ENCODE data around the gene STEAP1B.

The STEAP1B gene

GRCh38 chr7:22460363-22460988 is 39.5 kb downstream of the STEAP1B start:
- Histone ChIP-seq H2AFZ (no peak overlapping the region), H3K27ac (no peak overlapping the region), H3K4me2 (ENCODE audit: low read length) (no peak overlapping the region), H3K79me2 (no peaks in the 10 kb centered on the region), H3K9me3 (ENCODE audit: control insufficient read depth, low read length) (no peaks in the 10 kb centered on the region), H3K9ac (no peak overlapping the region), H3K36me3 (ENCODE audit: control insufficient read depth, insufficient read depth, low read length) (no peaks in the 10 kb centered on the region), H3K4me1 (no peaks in the 10 kb centered on the region), H3K27me3 (ENCODE audit: control insufficient read depth, insufficient read depth, low read length) (no peaks in the 10 kb centered on the region), H3K4me3 (ENCODE audit: low read depth, low read length) (no peak overlapping the region)
- no peak for TF ChIP-seq CTCF (IDR thresholded peaks at IDR 0.05)

- Histone ChIP-seq H3K9me3 (ENCODE audit: control insufficient read depth, low read length) (no peaks in the 10 kb centered on the region), H3K27ac (no peak overlapping the region), H3K9ac (no peak overlapping the region), H3K4me2 (ENCODE audit: low read length) (no peak overlapping the region), H3K36me3 (ENCODE audit: control insufficient read depth, insufficient read depth, low read length) (no peaks in the 10 kb centered on the region), H3K79me2 (no peaks in the 10 kb centered on the region), H3K4me3 (ENCODE audit: low read depth, low read length) (no peak overlapping the region), H3K4me1 (no peaks in the 10 kb centered on the region), H3K27me3 (ENCODE audit: control insufficient read depth, insufficient read depth, low read length) (no peaks in the 10 kb centered on the region), H2AFZ (no peak overlapping the region)
- TF ChIP-seq CTCF (IDR thresholded peaks at IDR 0.05), result no peak
Observed at GRCh38 chr7:22457471-22457870, 42.5 kb downstream of the STEAP1B start.

GRCh38 chr7:22454446-22454845 is 45.5 kb downstream of the STEAP1B start:
- H2AFZ ChIP-seq, result no peak overlapping the region
- H3K27me3 ChIP-seq (ENCODE audit: control insufficient read depth, insufficient read depth, low read length), result no peaks in the 10 kb centered on the region
- H3K79me2 ChIP-seq, result no peaks in the 10 kb centered on the region
- H3K4me1 ChIP-seq, result no peaks in the 10 kb centered on the region
- no peak for TF ChIP-seq CTCF (IDR thresholded peaks at IDR 0.05)
- H3K9ac ChIP-seq, result no peak overlapping the region
- no peak overlapping the region for H3K27ac ChIP-seq
- no peak overlapping the region for H3K4me3 ChIP-seq (ENCODE audit: low read depth, low read length)
- H3K9me3 ChIP-seq (ENCODE audit: control insufficient read depth, low read length), result no peaks in the 10 kb centered on the region
- H3K36me3 ChIP-seq (ENCODE audit: control insufficient read depth, insufficient read depth, low read length), result no peaks in the 10 kb centered on the region
- H3K4me2 ChIP-seq (ENCODE audit: low read length), result no peak overlapping the region

GRCh38 chr7:22452960-22453558 is 46.9 kb downstream of the STEAP1B start:
- Histone ChIP-seq H3K4me3 (ENCODE audit: low read depth, low read length) (no peak overlapping the region), H3K4me2 (ENCODE audit: low read length) (no peak overlapping the region), H2AFZ (no peak overlapping the region), H3K9me3 (ENCODE audit: control insufficient read depth, low read length) (no peaks in the 10 kb centered on the region), H3K79me2 (no peaks in the 10 kb centered on the region), H3K27me3 (ENCODE audit: control insufficient read depth, insufficient read depth, low read length) (no peaks in the 10 kb centered on the region), H3K27ac (no peak overlapping the region), H3K4me1 (no peaks in the 10 kb centered on the region), H3K9ac (no peak overlapping the region), H3K36me3 (ENCODE audit: control insufficient read depth, insufficient read depth, low read length) (no peaks in the 10 kb centered on the region)
- TF ChIP-seq CTCF (IDR thresholded peaks at IDR 0.05), result no peak

All from parathyroid adenoma (tissue), 2 donors.